ENCODE measurements around the gene ZNF491. TPM values are rescaled to one million over a fixed set of nuclear protein-coding genes. Genes with fewer than 3 reads are reported as not detected.

ZNF491 gene
- total and polyA plus RNA-seq, 2 of the 4 experiments (the other 2 are of a cell fraction), result 1.5 to 3.6 TPM

DNA sequence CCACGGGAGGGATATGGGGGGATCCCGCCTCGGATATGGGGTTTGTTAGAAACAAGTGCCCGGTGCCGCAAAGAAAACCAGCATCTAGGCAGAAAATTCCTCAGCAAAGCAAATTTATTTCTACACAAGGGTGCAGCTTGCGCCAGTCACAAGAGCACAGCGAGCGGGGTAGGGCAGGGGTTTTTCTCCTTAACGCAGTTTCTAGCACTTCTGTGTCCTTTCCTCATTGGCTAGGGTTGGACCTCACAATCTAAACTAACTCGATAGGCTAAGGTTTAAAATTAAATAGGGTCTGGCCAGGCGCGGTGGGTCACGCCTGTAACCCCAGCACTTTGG, 16.3 kb downstream of the ZNF491 start:
- no peak overlapping the region for H3K23ac ChIP-seq (ENCODE audit: low read depth, low read length)
- H4K20me1 ChIP-seq (ENCODE audit: insufficient read depth, low read length), result no peaks in the 10 kb centered on the region
- peaks cover 4% of the 10 kb centered on the region; the same call in 1 of the 2 replicates for H3K36me3 ChIP-seq (ENCODE audit: control insufficient read depth, insufficient read depth, low read length)
- peak overlapping the region; percentile 60; the same call in 1 of the 2 replicates for H3K14ac ChIP-seq (replicated peaks; ENCODE audit: low read depth, low read length)
- in situ Hi-C loops (cut with MboI; ENCODE audit: low sequenced_read_pairs), result no loop called here
- no peak overlapping the region for H4K8ac ChIP-seq (ENCODE audit: low read depth in 2 of 2, low read length in 2 of 2)
- H3K18ac ChIP-seq (ENCODE audit: low read depth, low read length), result no peak overlapping the region
- no peak overlapping the region for H3K56ac ChIP-seq (ENCODE audit: extremely low read depth, insufficient read depth, low read length)
- H3K9me1 ChIP-seq (ENCODE audit: insufficient read depth, low read length), result no peaks in the 10 kb centered on the region
- peak overlapping the region; percentile 77 for H3K4me2 ChIP-seq (ENCODE audit: low read depth, low read length)
- H2AK5ac ChIP-seq (ENCODE audit: low read depth, low read length), result no peak overlapping the region
- no peaks in the 10 kb centered on the region for H3K27me3 ChIP-seq (ENCODE audit: control insufficient read depth, insufficient read depth, low read length)
- H2BK120ac ChIP-seq (ENCODE audit: low read depth, low read length), result no peak overlapping the region
- H2BK20ac ChIP-seq (ENCODE audit: low read depth, low read length), result no peak overlapping the region
- WGBS, 2 experiments (ENCODE audit: extremely low coverage in 2 of 2, insufficient read length in 1 of 2), result no CpG with 5 or more reads among the region's 13 CpGs
- no peak overlapping the region for H2BK15ac ChIP-seq (ENCODE audit: low read depth, low read length)
- H3K4me3 ChIP-seq (ENCODE audit: insufficient read depth, low read depth, low read length), result peak overlapping the region; percentile 86
- H3K4ac ChIP-seq (ENCODE audit: low read depth, low read length), result no peak overlapping the region
- ATAC-seq (ENCODE audit: low read depth) (peak; percentile 8), DNase-seq (peak; percentile 29)
- peaks cover 2% of the 10 kb centered on the region; the same call in 1 of the 2 replicates for H3K9me3 ChIP-seq (ENCODE audit: control insufficient read depth, insufficient read depth, low read length)
- H4K5ac ChIP-seq (ENCODE audit: low read depth, low read length), result no peak overlapping the region
- CTCF ChIA-PET, result no interaction called here
- TF ChIP-seq BHLHE40 (IDR thresholded peaks at IDR 0.05; ENCODE audit: low read depth, low read length) (no peak), POLR2A (IDR thresholded peaks at IDR 0.05; ENCODE audit: low read depth, low read length) (no peak), RCOR1 (IDR thresholded peaks at IDR 0.05; ENCODE audit: insufficient replicate concordance, low read length) (no peak), FOS (IDR thresholded peaks at IDR 0.05; ENCODE audit: low read depth, low read length) (no peak), RAD21 (IDR thresholded peaks at IDR 0.05; ENCODE audit: low read length) (no peak), CHD1 (IDR thresholded peaks at IDR 0.05; ENCODE audit: low read depth, low read length) (no peak), MAZ (IDR thresholded peaks at IDR 0.05; ENCODE audit: borderline replicate concordance, low read depth, low read length) (no peak), MAFK (IDR thresholded peaks at IDR 0.05; ENCODE audit: low read depth, low read length) (no peak), MXI1 (IDR thresholded peaks at IDR 0.05; ENCODE audit: borderline replicate concordance, low read depth, low read length) (no peak), RFX5 (IDR thresholded peaks at IDR 0.05; ENCODE audit: low read depth, low read length) (no peak), NFE2L2 (IDR thresholded peaks at IDR 0.05; ENCODE audit: low read depth, low read length) (no peak), CEBPB (IDR thresholded peaks at IDR 0.05; ENCODE audit: low read depth, low read length) (no peak), SMC3 (IDR thresholded peaks at IDR 0.05; ENCODE audit: low read depth, low read length) (no peak)
- TF ChIP-seq, protein P1, sequence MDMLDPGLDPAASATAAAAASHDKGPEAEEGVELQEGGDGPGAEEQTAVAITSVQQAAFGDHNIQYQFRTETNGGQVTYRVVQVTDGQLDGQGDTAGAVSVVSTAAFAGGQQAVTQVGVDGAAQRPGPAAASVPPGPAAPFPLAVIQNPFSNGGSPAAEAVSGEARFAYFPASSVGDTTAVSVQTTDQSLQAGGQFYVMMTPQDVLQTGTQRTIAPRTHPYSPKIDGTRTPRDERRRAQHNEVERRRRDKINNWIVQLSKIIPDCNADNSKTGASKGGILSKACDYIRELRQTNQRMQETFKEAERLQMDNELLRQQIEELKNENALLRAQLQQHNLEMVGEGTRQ (IDR thresholded peaks at IDR 0.05; ENCODE audit: low read depth, low read length), result no peak
- TF ChIP-seq, protein P2, sequence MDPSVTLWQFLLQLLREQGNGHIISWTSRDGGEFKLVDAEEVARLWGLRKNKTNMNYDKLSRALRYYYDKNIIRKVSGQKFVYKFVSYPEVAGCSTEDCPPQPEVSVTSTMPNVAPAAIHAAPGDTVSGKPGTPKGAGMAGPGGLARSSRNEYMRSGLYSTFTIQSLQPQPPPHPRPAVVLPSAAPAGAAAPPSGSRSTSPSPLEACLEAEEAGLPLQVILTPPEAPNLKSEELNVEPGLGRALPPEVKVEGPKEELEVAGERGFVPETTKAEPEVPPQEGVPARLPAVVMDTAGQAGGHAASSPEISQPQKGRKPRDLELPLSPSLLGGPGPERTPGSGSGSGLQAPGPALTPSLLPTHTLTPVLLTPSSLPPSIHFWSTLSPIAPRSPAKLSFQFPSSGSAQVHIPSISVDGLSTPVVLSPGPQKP (IDR thresholded peaks at IDR 0.05; ENCODE audit: borderline replicate concordance, low read depth, low read length), result no peak
- TF ChIP-seq, protein P3, sequence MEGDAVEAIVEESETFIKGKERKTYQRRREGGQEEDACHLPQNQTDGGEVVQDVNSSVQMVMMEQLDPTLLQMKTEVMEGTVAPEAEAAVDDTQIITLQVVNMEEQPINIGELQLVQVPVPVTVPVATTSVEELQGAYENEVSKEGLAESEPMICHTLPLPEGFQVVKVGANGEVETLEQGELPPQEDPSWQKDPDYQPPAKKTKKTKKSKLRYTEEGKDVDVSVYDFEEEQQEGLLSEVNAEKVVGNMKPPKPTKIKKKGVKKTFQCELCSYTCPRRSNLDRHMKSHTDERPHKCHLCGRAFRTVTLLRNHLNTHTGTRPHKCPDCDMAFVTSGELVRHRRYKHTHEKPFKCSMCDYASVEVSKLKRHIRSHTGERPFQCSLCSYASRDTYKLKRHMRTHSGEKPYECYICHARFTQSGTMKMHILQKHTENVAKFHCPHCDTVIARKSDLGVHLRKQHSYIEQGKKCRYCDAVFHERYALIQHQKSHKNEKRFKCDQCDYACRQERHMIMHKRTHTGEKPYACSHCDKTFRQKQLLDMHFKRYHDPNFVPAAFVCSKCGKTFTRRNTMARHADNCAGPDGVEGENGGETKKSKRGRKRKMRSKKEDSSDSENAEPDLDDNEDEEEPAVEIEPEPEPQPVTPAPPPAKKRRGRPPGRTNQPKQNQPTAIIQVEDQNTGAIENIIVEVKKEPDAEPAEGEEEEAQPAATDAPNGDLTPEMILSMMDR (conservative IDR thresholded peaks at IDR 0.05; ENCODE audit: low read depth, low read length), result no peak
- H3K4me1 ChIP-seq (ENCODE audit: control insufficient read depth, insufficient read depth, low read length), result no peaks in the 10 kb centered on the region
- intact Hi-C loops (cut with micrococcal nuclease), result loop anchor here (1.0 to 5.0 kb wide), 2 partner anchors 48 to 142 kb away; partner anchors contain the start of gene ZNF441
- dilution Hi-C loops (cut with HindIII; ENCODE audit: low sequenced_read_pairs, unreplicated experiment), result no loop called here
- H2AFZ ChIP-seq (replicated peaks; ENCODE audit: low read length, poor library complexity), result peak overlapping the region; percentile 99
- no TSS peak for BruUV-seq (replicated peaks)
- H3K9ac ChIP-seq (ENCODE audit: low read depth, low read length), result peak overlapping the region; percentile 90
- H2BK5ac ChIP-seq (ENCODE audit: low read depth, low read length, poor library complexity, severe bottlenecking), result no peak overlapping the region
- H3K27ac ChIP-seq (ENCODE audit: insufficient read depth, low read length), result peak overlapping the region; percentile 89; the same call in 1 of the 2 replicates
- no peak overlapping the region for H4K91ac ChIP-seq (ENCODE audit: insufficient read depth, low read depth, low read length)
- H3K79me1 ChIP-seq (ENCODE audit: low read depth in 1 of 2, low read length in 2 of 2), result peaks cover 3 to 16% of the 10 kb centered on the region in 2 experiments; a peak in 3 of 4 replicates
- H2AK9ac ChIP-seq (replicated peaks; ENCODE audit: low read depth, low read length, poor library complexity), result peak overlapping the region; percentile 60
- POLR2A ChIA-PET (ENCODE audit: unreplicated experiment), result no interaction called here

All from IMR-90 (cell line).